K562 (cell line): ENCODE data around the gene MRPS24. TPM values are rescaled to one million over a fixed set of nuclear protein-coding genes. Genes with fewer than 3 reads are reported as not detected.
A peak's percentile ranks its signal among the peaks of the same experiment; 100 is the strongest.

Experiments used
- BMI1 ChIP-seq: fragments of 150-350 bp; IDR thresholded peaks from 2 replicates; pipeline ENCODE4 v1.6.1; 2014; ENCODE audit warnings: low read length
- CREBBP ChIP-seq: IDR thresholded peaks from one replicate; pipeline ENCODE4 v1.6.1; 2012; ENCODE audit warnings: low read depth, mild to moderate bottlenecking, control low read depth, inconsistent platforms, low read length
- CREM ChIP-seq: IDR thresholded peaks from 2 replicates; pipeline ENCODE4 v1.6.1; 2014; ENCODE audit warnings: antibody characterized with exemption, low read depth
- FOSL1 ChIP-seq: fragments of 200-800 bp; sonication (Bioruptor generic); conservative IDR thresholded peaks from 2 replicates; pipeline ENCODE4 v1.6.1; 2016; ENCODE audit warnings: missing genetic modification characterization, missing compliant biosample characterization
- GATA2 ChIP-seq: sonication (generic); formaldehyde crosslinking; IDR thresholded peaks from 2 replicates; pipeline ENCODE4 v1.4.0; 2020; ENCODE audit warnings: mild to moderate bottlenecking, missing genetic modification reagents
- HNRNPUL1 ChIP-seq: fragments of 200-400 bp; formaldehyde crosslinking; IDR thresholded peaks from 2 replicates; pipeline ENCODE4 v1.6.1; 2017; ENCODE audit warnings: low read length
- ILF3 ChIP-seq: fragments of 450-650 bp; IDR thresholded peaks from 2 replicates; pipeline ENCODE4 v1.6.1; 2018; ENCODE audit warnings: antibody characterized with exemption, mild to moderate bottlenecking, moderate library complexity, borderline replicate concordance
- KLF10 ChIP-seq: fragments of 250-450 bp; sonication (Bioruptor Pico); IDR thresholded peaks from 2 replicates; pipeline ENCODE4 v1.6.1; 2021; ENCODE audit warnings: matching md5 sums
- KLF16 ChIP-seq: IDR thresholded peaks from 2 replicates; pipeline ENCODE4 v1.6.1; 2016; ENCODE audit warnings: antibody characterized with exemption
- NFRKB ChIP-seq: fragments of 450-650 bp; IDR thresholded peaks from 2 replicates; pipeline ENCODE4 v1.6.1; 2016; ENCODE audit warnings: low read depth
- NKRF ChIP-seq: fragments of 450-650 bp; IDR thresholded peaks from 2 replicates; pipeline ENCODE4 v1.6.1; 2016; ENCODE audit warnings: borderline replicate concordance
- RFX5 ChIP-seq: IDR thresholded peaks from 2 replicates; pipeline ENCODE4 v1.6.1; 2011; ENCODE audit warnings: low read depth, mild to moderate bottlenecking, improper control_type of control experiment, low read length
- SMARCB1 ChIP-seq: IDR thresholded peaks from 2 replicates; pipeline ENCODE4 v1.6.1; 2011; ENCODE audit warnings: improper control_type of control experiment, low read depth; ENCODE audit not compliant: insufficient read length
- ZC3H4 ChIP-seq: sonication (generic); formaldehyde crosslinking; IDR thresholded peaks from 2 replicates; pipeline ENCODE4 v1.9.0; 2021; ENCODE audit warnings: missing genetic modification reagents, borderline replicate concordance
- ZFP36 ChIP-seq: fragments of 150-350 bp; IDR thresholded peaks from 2 replicates; pipeline ENCODE4 v1.6.1; 2018; ENCODE audit warnings: low read length, low read depth; ENCODE audit not compliant: partially characterized antibody
- ZNF24 ChIP-seq: fragments of 450-650 bp; IDR thresholded peaks from 2 replicates; pipeline ENCODE4 v1.6.1; 2016
- polyA plus RNA-seq, 8 experiments: library from polyadenylated mRNA; depleted of rRNA in 4 of 8; stranded (reverse) in 5 of 8; unstranded in 3 of 8; fragments of >200 nt; fragmentation: Nextera tagmentation in 2 of 8; fragmentation: Illumina TruSeq in 1 of 8; extraction: Ambion mirVana in 2 of 8; extraction: Trizol in 1 of 8; gene quantifications; 2 replicates each; pipeline versions ENCODE4 v1.2.1 to v1.2.3, GENCODE V29; 2011 to 2014; ENCODE audit warnings: inconsistent platforms in 1 of 8, missing spikeins in 1 of 8
- total RNA-seq, 7 experiments: library from RNA; depleted of rRNA in 6 of 7; stranded (reverse); fragments of >200 nt in 6 of 7; fragmentation: Illumina TruSeq in 2 of 7; extraction: Trizol in 2 of 7; gene quantifications; 2 replicates each; pipeline versions ENCODE4 v1.2.1 to v1.2.3, GENCODE V29; 2011 to 2021; ENCODE audit warnings: low replicate concordance in 1 of 7
- TF ChIP-seq, protein P1 (sequence below): fragments of 450-650 bp; IDR thresholded peaks from 2 replicates; pipeline ENCODE4 v1.6.1; 2016; ENCODE audit warnings: mild to moderate bottlenecking, moderate library complexity

Gene MRPS24
- total and polyA plus RNA-seq, 9 of the 15 experiments (the other 6 are each of a cell fraction or from before 2014, with no cell fraction given), result 51.4 to 214 (median 169) TPM

- TF ChIP-seq, protein P1, sequence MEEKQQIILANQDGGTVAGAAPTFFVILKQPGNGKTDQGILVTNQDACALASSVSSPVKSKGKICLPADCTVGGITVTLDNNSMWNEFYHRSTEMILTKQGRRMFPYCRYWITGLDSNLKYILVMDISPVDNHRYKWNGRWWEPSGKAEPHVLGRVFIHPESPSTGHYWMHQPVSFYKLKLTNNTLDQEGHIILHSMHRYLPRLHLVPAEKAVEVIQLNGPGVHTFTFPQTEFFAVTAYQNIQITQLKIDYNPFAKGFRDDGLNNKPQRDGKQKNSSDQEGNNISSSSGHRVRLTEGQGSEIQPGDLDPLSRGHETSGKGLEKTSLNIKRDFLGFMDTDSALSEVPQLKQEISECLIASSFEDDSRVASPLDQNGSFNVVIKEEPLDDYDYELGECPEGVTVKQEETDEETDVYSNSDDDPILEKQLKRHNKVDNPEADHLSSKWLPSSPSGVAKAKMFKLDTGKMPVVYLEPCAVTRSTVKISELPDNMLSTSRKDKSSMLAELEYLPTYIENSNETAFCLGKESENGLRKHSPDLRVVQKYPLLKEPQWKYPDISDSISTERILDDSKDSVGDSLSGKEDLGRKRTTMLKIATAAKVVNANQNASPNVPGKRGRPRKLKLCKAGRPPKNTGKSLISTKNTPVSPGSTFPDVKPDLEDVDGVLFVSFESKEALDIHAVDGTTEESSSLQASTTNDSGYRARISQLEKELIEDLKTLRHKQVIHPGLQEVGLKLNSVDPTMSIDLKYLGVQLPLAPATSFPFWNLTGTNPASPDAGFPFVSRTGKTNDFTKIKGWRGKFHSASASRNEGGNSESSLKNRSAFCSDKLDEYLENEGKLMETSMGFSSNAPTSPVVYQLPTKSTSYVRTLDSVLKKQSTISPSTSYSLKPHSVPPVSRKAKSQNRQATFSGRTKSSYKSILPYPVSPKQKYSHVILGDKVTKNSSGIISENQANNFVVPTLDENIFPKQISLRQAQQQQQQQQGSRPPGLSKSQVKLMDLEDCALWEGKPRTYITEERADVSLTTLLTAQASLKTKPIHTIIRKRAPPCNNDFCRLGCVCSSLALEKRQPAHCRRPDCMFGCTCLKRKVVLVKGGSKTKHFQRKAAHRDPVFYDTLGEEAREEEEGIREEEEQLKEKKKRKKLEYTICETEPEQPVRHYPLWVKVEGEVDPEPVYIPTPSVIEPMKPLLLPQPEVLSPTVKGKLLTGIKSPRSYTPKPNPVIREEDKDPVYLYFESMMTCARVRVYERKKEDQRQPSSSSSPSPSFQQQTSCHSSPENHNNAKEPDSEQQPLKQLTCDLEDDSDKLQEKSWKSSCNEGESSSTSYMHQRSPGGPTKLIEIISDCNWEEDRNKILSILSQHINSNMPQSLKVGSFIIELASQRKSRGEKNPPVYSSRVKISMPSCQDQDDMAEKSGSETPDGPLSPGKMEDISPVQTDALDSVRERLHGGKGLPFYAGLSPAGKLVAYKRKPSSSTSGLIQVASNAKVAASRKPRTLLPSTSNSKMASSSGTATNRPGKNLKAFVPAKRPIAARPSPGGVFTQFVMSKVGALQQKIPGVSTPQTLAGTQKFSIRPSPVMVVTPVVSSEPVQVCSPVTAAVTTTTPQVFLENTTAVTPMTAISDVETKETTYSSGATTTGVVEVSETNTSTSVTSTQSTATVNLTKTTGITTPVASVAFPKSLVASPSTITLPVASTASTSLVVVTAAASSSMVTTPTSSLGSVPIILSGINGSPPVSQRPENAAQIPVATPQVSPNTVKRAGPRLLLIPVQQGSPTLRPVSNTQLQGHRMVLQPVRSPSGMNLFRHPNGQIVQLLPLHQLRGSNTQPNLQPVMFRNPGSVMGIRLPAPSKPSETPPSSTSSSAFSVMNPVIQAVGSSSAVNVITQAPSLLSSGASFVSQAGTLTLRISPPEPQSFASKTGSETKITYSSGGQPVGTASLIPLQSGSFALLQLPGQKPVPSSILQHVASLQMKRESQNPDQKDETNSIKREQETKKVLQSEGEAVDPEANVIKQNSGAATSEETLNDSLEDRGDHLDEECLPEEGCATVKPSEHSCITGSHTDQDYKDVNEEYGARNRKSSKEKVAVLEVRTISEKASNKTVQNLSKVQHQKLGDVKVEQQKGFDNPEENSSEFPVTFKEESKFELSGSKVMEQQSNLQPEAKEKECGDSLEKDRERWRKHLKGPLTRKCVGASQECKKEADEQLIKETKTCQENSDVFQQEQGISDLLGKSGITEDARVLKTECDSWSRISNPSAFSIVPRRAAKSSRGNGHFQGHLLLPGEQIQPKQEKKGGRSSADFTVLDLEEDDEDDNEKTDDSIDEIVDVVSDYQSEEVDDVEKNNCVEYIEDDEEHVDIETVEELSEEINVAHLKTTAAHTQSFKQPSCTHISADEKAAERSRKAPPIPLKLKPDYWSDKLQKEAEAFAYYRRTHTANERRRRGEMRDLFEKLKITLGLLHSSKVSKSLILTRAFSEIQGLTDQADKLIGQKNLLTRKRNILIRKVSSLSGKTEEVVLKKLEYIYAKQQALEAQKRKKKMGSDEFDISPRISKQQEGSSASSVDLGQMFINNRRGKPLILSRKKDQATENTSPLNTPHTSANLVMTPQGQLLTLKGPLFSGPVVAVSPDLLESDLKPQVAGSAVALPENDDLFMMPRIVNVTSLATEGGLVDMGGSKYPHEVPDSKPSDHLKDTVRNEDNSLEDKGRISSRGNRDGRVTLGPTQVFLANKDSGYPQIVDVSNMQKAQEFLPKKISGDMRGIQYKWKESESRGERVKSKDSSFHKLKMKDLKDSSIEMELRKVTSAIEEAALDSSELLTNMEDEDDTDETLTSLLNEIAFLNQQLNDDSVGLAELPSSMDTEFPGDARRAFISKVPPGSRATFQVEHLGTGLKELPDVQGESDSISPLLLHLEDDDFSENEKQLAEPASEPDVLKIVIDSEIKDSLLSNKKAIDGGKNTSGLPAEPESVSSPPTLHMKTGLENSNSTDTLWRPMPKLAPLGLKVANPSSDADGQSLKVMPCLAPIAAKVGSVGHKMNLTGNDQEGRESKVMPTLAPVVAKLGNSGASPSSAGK, result no peak
- no peak for TF ChIP-seq KLF10 (CRISPR knock-in tag)
- no peak for TF ChIP-seq RFX5
- no peak for TF ChIP-seq CREBBP
- TF ChIP-seq NFRKB, result no peak
- TF ChIP-seq GATA2 (CRISPR knock-in tag), result no peak
- no peak for TF ChIP-seq KLF16
- peak; percentile 83; the same call in 1 of the 2 replicates for TF ChIP-seq NKRF
- no peak for TF ChIP-seq BMI1
- TF ChIP-seq HNRNPUL1, result no peak
- no peak for TF ChIP-seq ZNF24
- no peak for TF ChIP-seq CREM
- no peak for TF ChIP-seq ZFP36
- no peak for TF ChIP-seq ZC3H4 (CRISPR knock-in tag)
- no peak for TF ChIP-seq SMARCB1
- no peak for TF ChIP-seq ILF3
- peak; percentile 85 for TF ChIP-seq FOSL1 (tag)
Measured at GRCh38 chr7:43834463-43835251, 34.7 kb downstream of the MRPS24 start (continued).
